Measurements from ENCODE around the gene SPATA25. TPM values are rescaled to one million over a fixed set of nuclear protein-coding genes. Genes with fewer than 3 reads are reported as not detected.

SPATA25 gene
- polyA plus RNA-seq, 1 donor (not counting 4 experiments of a cell fraction or from before 2014, with no cell fraction given), result not detected

DNA sequence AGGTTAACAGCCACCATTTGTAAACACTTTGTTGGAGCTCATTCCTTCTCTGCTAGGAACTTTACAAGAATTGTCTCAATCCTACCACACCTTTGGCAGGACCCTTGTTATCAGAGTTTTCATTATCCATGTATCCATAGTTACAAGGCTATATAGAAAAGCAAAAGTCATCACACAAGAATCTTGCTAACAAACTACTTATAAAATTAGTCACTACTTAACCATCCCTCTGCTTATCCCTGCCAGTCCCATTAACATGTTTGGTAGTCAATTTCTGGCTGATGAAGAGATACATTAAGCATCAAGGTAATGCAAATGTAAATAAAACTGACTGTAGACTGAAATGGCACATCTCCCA, 19.6 kb downstream of the SPATA25 start:
- Histone ChIP-seq H3K9me3 (ENCODE audit: control insufficient read depth, low read depth, low read length) (no peaks in the 10 kb centered on the region), H3K4me2 (ENCODE audit: control insufficient read depth, extremely low read depth, insufficient read depth, low read depth, low read length) (no peak overlapping the region), H3K4me1 (ENCODE audit: control insufficient read depth, extremely low read depth, insufficient read depth, low read length) (peaks cover 18% of the 10 kb centered on the region), H3K9ac (ENCODE audit: control insufficient read depth, extremely low read depth, insufficient read depth, low read length) (peak overlapping the region; percentile 28), H3K79me2 (ENCODE audit: control insufficient read depth, insufficient read depth, low read length) (no peaks in the 10 kb centered on the region), H2AFZ (ENCODE audit: control insufficient read depth, low read length) (no peak overlapping the region), H3K4me3 (ENCODE audit: control insufficient read depth in 2 of 3, extremely low read depth in 1 of 3, insufficient read depth in 2 of 3, low read depth in 1 of 3, low read length in 3 of 3) (no peak overlapping the region), H3K27ac (ENCODE audit: control insufficient read depth, insufficient read depth, low read length) (peak overlapping the region; percentile 68), H3K27me3 (ENCODE audit: control insufficient read depth, extremely low read depth, insufficient read depth, low read length) (no peaks in the 10 kb centered on the region), H3K36me3 (ENCODE audit: control insufficient read depth in 2 of 2, extremely low read depth in 1 of 2, insufficient read depth in 2 of 2, low read length in 2 of 2) (no peaks in the 10 kb centered on the region), H3K9me1 (ENCODE audit: control insufficient read depth, extremely low read depth, insufficient read depth, low read length) (peaks cover 2% of the 10 kb centered on the region), H4K20me1 (ENCODE audit: control insufficient read depth, extremely low read depth, insufficient read depth, low read length) (no peaks in the 10 kb centered on the region)
- dilution Hi-C loops (cut with MboI; ENCODE audit: extremely low pct_ligation_motif_present, low sequenced_read_pairs), result no loop called here
- no peak for DNase-seq (ENCODE audit: low read depth, low spot score)
- TF ChIP-seq EZH2 (IDR thresholded peaks at IDR 0.05; ENCODE audit: low read length), result no peak
- TF ChIP-seq, protein P1, sequence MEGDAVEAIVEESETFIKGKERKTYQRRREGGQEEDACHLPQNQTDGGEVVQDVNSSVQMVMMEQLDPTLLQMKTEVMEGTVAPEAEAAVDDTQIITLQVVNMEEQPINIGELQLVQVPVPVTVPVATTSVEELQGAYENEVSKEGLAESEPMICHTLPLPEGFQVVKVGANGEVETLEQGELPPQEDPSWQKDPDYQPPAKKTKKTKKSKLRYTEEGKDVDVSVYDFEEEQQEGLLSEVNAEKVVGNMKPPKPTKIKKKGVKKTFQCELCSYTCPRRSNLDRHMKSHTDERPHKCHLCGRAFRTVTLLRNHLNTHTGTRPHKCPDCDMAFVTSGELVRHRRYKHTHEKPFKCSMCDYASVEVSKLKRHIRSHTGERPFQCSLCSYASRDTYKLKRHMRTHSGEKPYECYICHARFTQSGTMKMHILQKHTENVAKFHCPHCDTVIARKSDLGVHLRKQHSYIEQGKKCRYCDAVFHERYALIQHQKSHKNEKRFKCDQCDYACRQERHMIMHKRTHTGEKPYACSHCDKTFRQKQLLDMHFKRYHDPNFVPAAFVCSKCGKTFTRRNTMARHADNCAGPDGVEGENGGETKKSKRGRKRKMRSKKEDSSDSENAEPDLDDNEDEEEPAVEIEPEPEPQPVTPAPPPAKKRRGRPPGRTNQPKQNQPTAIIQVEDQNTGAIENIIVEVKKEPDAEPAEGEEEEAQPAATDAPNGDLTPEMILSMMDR (optimal IDR thresholded peaks at IDR 0.05 in 1 of 3, IDR thresholded peaks at IDR 0.05 in 1 of 3, conservative IDR thresholded peaks at IDR 0.05 in 1 of 3; ENCODE audit: extremely low read depth in 1 of 3, insufficient read depth in 2 of 3, low read length in 3 of 3), result no peak
- FAIRE-seq, result peak; percentile 59

DNA sequence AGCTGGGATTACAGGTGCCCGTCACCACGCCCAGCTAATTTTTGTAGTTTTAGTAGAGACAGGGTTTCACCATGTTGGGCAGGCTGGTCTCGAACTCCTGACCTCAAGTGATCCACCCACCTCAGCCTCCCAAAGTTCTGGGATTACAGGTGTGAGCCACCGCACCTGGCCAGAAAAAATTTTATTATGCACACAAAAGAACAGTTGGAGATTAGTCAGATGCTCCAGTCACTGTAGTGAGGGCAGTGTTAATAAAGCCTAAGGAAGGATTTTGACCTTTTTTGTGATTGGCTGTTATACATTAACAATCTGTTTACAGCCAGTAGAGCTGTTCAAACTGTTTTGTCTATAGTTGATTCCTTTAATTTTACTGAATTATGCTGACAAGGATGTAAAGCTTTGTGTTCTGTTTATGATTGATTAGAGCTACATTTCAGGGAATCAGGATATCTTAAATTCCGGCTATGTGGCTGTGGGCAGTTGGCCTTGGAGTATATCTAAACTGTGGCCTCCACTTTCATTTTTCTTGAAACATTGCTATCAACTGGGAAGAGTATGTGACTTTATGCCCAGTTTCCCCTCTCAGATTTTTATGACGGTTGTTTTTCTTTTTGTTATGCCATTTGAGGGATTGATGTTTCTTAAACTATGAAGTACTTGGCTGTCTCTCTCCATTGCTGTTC, 20.1 kb downstream of the SPATA25 start:
- H3K27me3 ChIP-seq (ENCODE audit: control insufficient read depth, extremely low read depth, insufficient read depth, low read length), result no peaks in the 10 kb centered on the region
- peak overlapping the region; percentile 68 for H3K27ac ChIP-seq (ENCODE audit: control insufficient read depth, insufficient read depth, low read length)
- no peaks in the 10 kb centered on the region for H4K20me1 ChIP-seq (ENCODE audit: control insufficient read depth, extremely low read depth, insufficient read depth, low read length)
- H3K36me3 ChIP-seq (ENCODE audit: control insufficient read depth in 2 of 2, extremely low read depth in 1 of 2, insufficient read depth in 2 of 2, low read length in 2 of 2), result no peaks in the 10 kb centered on the region
- no peak overlapping the region for H3K4me3 ChIP-seq (ENCODE audit: control insufficient read depth in 2 of 3, extremely low read depth in 1 of 3, insufficient read depth in 2 of 3, low read depth in 1 of 3, low read length in 3 of 3)
- peaks cover 2% of the 10 kb centered on the region for H3K9me1 ChIP-seq (ENCODE audit: control insufficient read depth, extremely low read depth, insufficient read depth, low read length)
- no peaks in the 10 kb centered on the region for H3K9me3 ChIP-seq (ENCODE audit: control insufficient read depth, low read depth, low read length)
- dilution Hi-C loops (cut with MboI; ENCODE audit: extremely low pct_ligation_motif_present, low sequenced_read_pairs), result no loop called here
- H3K9ac ChIP-seq (ENCODE audit: control insufficient read depth, extremely low read depth, insufficient read depth, low read length), result peak overlapping the region; percentile 28
- H3K4me2 ChIP-seq (ENCODE audit: control insufficient read depth, extremely low read depth, insufficient read depth, low read depth, low read length), result no peak overlapping the region
- H3K4me1 ChIP-seq (ENCODE audit: control insufficient read depth, extremely low read depth, insufficient read depth, low read length), result peaks cover 18% of the 10 kb centered on the region
- no peak overlapping the region for H2AFZ ChIP-seq (ENCODE audit: control insufficient read depth, low read length)
- no peak for TF ChIP-seq EZH2 (IDR thresholded peaks at IDR 0.05; ENCODE audit: low read length)
- TF ChIP-seq, protein P1 (optimal IDR thresholded peaks at IDR 0.05 in 1 of 3, IDR thresholded peaks at IDR 0.05 in 1 of 3, conservative IDR thresholded peaks at IDR 0.05 in 1 of 3; ENCODE audit: extremely low read depth in 1 of 3, insufficient read depth in 2 of 3, low read length in 3 of 3), result no peak
- FAIRE-seq, result no peak
- DNase-seq (ENCODE audit: low read depth, low spot score), result no peak
- no peaks in the 10 kb centered on the region for H3K79me2 ChIP-seq (ENCODE audit: control insufficient read depth, insufficient read depth, low read length)
